Stimulated activated CD8-positive, alpha-beta memory T cell treated with anti-CD3 and anti-CD28 coated beads, Interleukin-15, amount 100 ng/mL, for 1 hour (primary cell): ENCODE results near the gene DMKN.
A peak's percentile ranks its signal among the peaks of the same experiment; 100 is the strongest.

ENCODE experiments used
- DNase-seq: peaks from one replicate; pipeline ENCODE4 v3.0.0-alpha.2; 2020; ENCODE audit warnings: low read depth

DMKN gene

GRCh38 chr19:35549879-35550523 lies 36.6 kb upstream of the DMKN start:
- no peak for DNase-seq

- peak; percentile 24 for DNase-seq
These were observed 35.8 kb upstream of the DMKN start for GRCh38 chr19:35549174-35549788.

- no peak for DNase-seq
These were observed 33.1 kb upstream of the DMKN start for GRCh38 chr19:35546532-35546931.

- DNase-seq = peak; percentile 11
These were observed 32.5 kb upstream of the DMKN start for GRCh38 chr19:35545855-35546381.

GRCh38 chr19:35545001-35545854 lies 31.8 kb upstream of the DMKN start, which contains the start of gene TMEM147:
TMEM147 (plus strand) TSS chr19:35545626; CDS start chr19:35545740, 114 bp downstream.
- DNase-seq = peak; percentile 54

- DNase-seq = no peak
These were observed 30.8 kb upstream of the DMKN start for GRCh38 chr19:35544110-35544802.

GRCh38 chr19:35543280-35544109 lies 30.0 kb upstream of the DMKN start:
- DNase-seq = no peak

GRCh38 chr19:35542209-35542608 lies 28.8 kb upstream of the DMKN start:
- DNase-seq = no peak

- no peak for DNase-seq
These were observed 27.0 kb upstream of the DMKN start for GRCh38 chr19:35540356-35540927.

GRCh38 chr19:35539850-35540249 lies 26.4 kb upstream of the DMKN start:
- DNase-seq = no peak

- no peak for DNase-seq
These were observed 25.9 kb upstream of the DMKN start for GRCh38 chr19:35539314-35539713.

GRCh38 chr19:35534803-35535480 lies 21.5 kb upstream of the DMKN start:
- DNase-seq = no peak

GRCh38 chr19:35533822-35534392 lies 20.5 kb upstream of the DMKN start:
- no peak for DNase-seq

GRCh38 chr19:35533201-35533821 lies 19.9 kb upstream of the DMKN start, which contains the start of gene GAPDHS:
GAPDHS (plus strand) TSS chr19:35533456; CDS start chr19:35533528, 72 bp downstream.
- no peak for DNase-seq

GRCh38 chr19:35531291-35531690 lies 17.8 kb upstream of the DMKN start:
- no peak for DNase-seq

GRCh38 chr19:35529241-35530218 lies 16.1 kb upstream of the DMKN start:
- no peak for DNase-seq

GRCh38 chr19:35528218-35529038 lies 15.0 kb upstream of the DMKN start, which contains the start of gene SBSN:
SBSN (minus strand) TSS chr19:35528311; CDS start chr19:35528281, 30 bp downstream.
- no peak for DNase-seq
